H1 (cell line): Measurements from ENCODE around the gene IP6K3. TPM values are rescaled to one million over a fixed set of nuclear protein-coding genes. Genes with fewer than 3 reads are reported as not detected.

Experiments used
- CTCF ChIA-PET: fragments of 300-600 bp; sonication (Branson Sonifier 250); formaldehyde crosslinking; loops from one replicate; lab custom pipeline; 2021; ENCODE audit not compliant: partially characterized antibody; lab: Charles Lee
- POLR2A ChIA-PET: fragments of 300-600 bp; sonication (Branson Sonifier 250); formaldehyde crosslinking; loops from one replicate; lab custom pipeline; 2021; ENCODE audit warnings: inconsistent platforms; ENCODE audit not compliant: partially characterized antibody; lab: Charles Lee
- DNase-seq, 2 experiments: peaks; one replicate each; pipeline versions ENCODE4 v3.0.0 to v3.0.0-alpha.2; 2010 to 2022; ENCODE audit warnings: low spot score in 2 of 2, low read depth in 1 of 2, mixed read lengths in 1 of 2
- FAIRE-seq: peaks from 2 replicates; lab custom pipeline; 2011; peaks lifted over from hg19 to GRCh38; lab: Jason Lieb, UNC
- H2AFZ ChIP-seq: 2 replicates; pipeline ENCODE4 v1.8.1; 2012; ENCODE audit warnings: low read length, inconsistent platforms
- H2AK5ac ChIP-seq: 2 replicates; pipeline ENCODE4 v1.6.1; 2013; ENCODE audit warnings: low read depth, low read length
- H2BK120ac ChIP-seq: replicated peaks from 2 replicates; pipeline ENCODE3; 2013; ENCODE audit warnings: low read depth, low read length, inconsistent platforms
- H2BK12ac ChIP-seq: 2 replicates; pipeline ENCODE4 v1.6.1; 2013; ENCODE audit warnings: low read depth, low read length
- H2BK15ac ChIP-seq: 2 replicates; pipeline ENCODE4 v1.6.1; 2013; ENCODE audit warnings: low read length
- H2BK20ac ChIP-seq: 2 replicates; pipeline ENCODE4 v1.6.1; 2013; ENCODE audit warnings: low read length
- H2BK5ac ChIP-seq: 2 replicates; pipeline ENCODE4 v1.6.1; 2013; ENCODE audit warnings: low read depth, low read length
- H3K14ac ChIP-seq: 2 replicates; pipeline ENCODE4 v1.6.1; 2013; ENCODE audit warnings: inconsistent platforms; ENCODE audit not compliant: insufficient read length
- H3K18ac ChIP-seq: 2 replicates; pipeline ENCODE4 v1.6.1; 2013; ENCODE audit warnings: low read length; ENCODE audit errors: extremely low read depth
- H3K23ac ChIP-seq: 2 replicates; pipeline ENCODE4 v1.6.1; 2013; ENCODE audit warnings: inconsistent platforms; ENCODE audit not compliant: insufficient read length
- H3K23me2 ChIP-seq: 2 replicates; pipeline ENCODE4 v1.6.1; 2013; ENCODE audit warnings: low read depth, low read length
- H3K27ac ChIP-seq: 2 replicates; pipeline ENCODE4 v1.6.1; 2011; ENCODE audit warnings: low read depth, low read length, inconsistent platforms
- H3K27me3 ChIP-seq, 4 experiments: replicated peaks in 1 of 4; 1 replicate in 1 of 4; 2 replicates in 3 of 4; pipeline versions ENCODE4 v1.6.1 to v1.8.1; 2011 to 2013; ENCODE audit warnings: low read length in 3 of 4, mild to moderate bottlenecking in 3 of 4, inconsistent platforms in 2 of 4, mixed read lengths in 2 of 4, moderate library complexity in 1 of 4; ENCODE audit not compliant: control insufficient read depth in 3 of 4, insufficient read depth in 3 of 4; ENCODE audit errors: extremely low read depth in 1 of 4
- H3K36me3 ChIP-seq, 4 experiments: 2 replicates each; pipeline versions ENCODE4 v1.6.1 to v1.8.1; 2011 to 2013; ENCODE audit warnings: mild to moderate bottlenecking in 4 of 4, low read length in 3 of 4, moderate library complexity in 2 of 4, control low read depth in 1 of 4, inconsistent platforms in 1 of 4; ENCODE audit not compliant: insufficient read depth in 4 of 4, control insufficient read depth in 2 of 4
- H3K4ac ChIP-seq: replicated peaks from 2 replicates; pipeline ENCODE3; 2013; ENCODE audit warnings: low read length, low read depth, mixed read lengths, inconsistent platforms; ENCODE audit not compliant: insufficient read length
- H3K4me1 ChIP-seq, 4 experiments: replicated peaks in 1 of 4; 1 replicate in 1 of 4; 2 replicates in 3 of 4; pipeline versions ENCODE4 v1.6.1 to v1.8.1; 2011 to 2013; ENCODE audit warnings: low read length in 3 of 4, inconsistent platforms in 2 of 4, mixed read lengths in 1 of 4; ENCODE audit not compliant: insufficient read depth in 4 of 4, control insufficient read depth in 3 of 4
- H3K4me2 ChIP-seq, 2 experiments: 2 replicates each; pipeline versions ENCODE4 v1.6.1 to v1.8.1; 2011 to 2013; ENCODE audit warnings: low read depth in 2 of 2, low read length in 2 of 2, control low read depth in 1 of 2, inconsistent platforms in 1 of 2, mild to moderate bottlenecking in 1 of 2; ENCODE audit not compliant: insufficient read depth in 1 of 2
- H3K4me3 ChIP-seq, 4 experiments: fragments of 200-600, 300-600 bp in 1 of 4; sonication (generic), shearing (Covaris generic), sonication (Bioruptor Twin) in 1 of 4; 2 replicates each; pipeline versions ENCODE4 v1.5.1 to v1.8.1; 2011 to 2016; ENCODE audit warnings: low read length in 4 of 4, low read depth in 3 of 4, control low read depth in 2 of 4, inconsistent platforms in 2 of 4, mild to moderate bottlenecking in 2 of 4, mixed read lengths in 1 of 4, moderate library complexity in 1 of 4; ENCODE audit not compliant: insufficient read depth in 2 of 4; ENCODE audit errors: extremely low read depth in 1 of 4
- H3K56ac ChIP-seq: replicated peaks from 2 replicates; pipeline ENCODE3; 2013; ENCODE audit warnings: low read depth, mild to moderate bottlenecking, mixed read lengths, low read length, inconsistent platforms; ENCODE audit not compliant: insufficient read length
- H3K79me1 ChIP-seq: 2 replicates; pipeline ENCODE4 v1.6.1; 2013; ENCODE audit warnings: low read depth, low read length, control low read depth
- H3K79me2 ChIP-seq, 2 experiments: 2 replicates each; pipeline versions ENCODE4 v1.6.1 to v1.8.1; 2012 to 2013; ENCODE audit warnings: low read length in 2 of 2, mild to moderate bottlenecking in 2 of 2, inconsistent platforms in 1 of 2; ENCODE audit not compliant: insufficient read depth in 2 of 2, control insufficient read depth in 1 of 2
- H3K9ac ChIP-seq, 4 experiments: replicated peaks in 1 of 4; 1 replicate in 1 of 4; 2 replicates in 3 of 4; pipeline versions ENCODE4 v1.6.1 to v1.8.1; 2011 to 2013; ENCODE audit warnings: low read depth in 3 of 4, low read length in 3 of 4, control low read depth in 2 of 4, mild to moderate bottlenecking in 2 of 4, moderate library complexity in 2 of 4, inconsistent platforms in 1 of 4; ENCODE audit errors: extremely low read depth in 1 of 4
- H3K9me3 ChIP-seq, 2 experiments: 2 replicates each; pipeline versions ENCODE4 v1.6.1 to v1.8.1; 2012 to 2013; ENCODE audit warnings: mild to moderate bottlenecking in 2 of 2, moderate library complexity in 2 of 2, control low read depth in 1 of 2, inconsistent platforms in 1 of 2, low read depth in 1 of 2, low read length in 1 of 2, mixed read lengths in 1 of 2; ENCODE audit not compliant: insufficient read depth in 2 of 2
- H4K20me1 ChIP-seq, 2 experiments: replicated peaks in 1 of 2; 2 replicates each; pipeline versions ENCODE3 to v1.8.1; 2011 to 2013; ENCODE audit warnings: inconsistent platforms in 2 of 2, low read length in 2 of 2, mild to moderate bottlenecking in 1 of 2; ENCODE audit not compliant: insufficient read depth in 2 of 2, control insufficient read depth in 1 of 2
- H4K5ac ChIP-seq: 2 replicates; pipeline ENCODE4 v1.6.1; 2013; ENCODE audit warnings: low read length, low read depth, mixed read lengths, inconsistent platforms; ENCODE audit not compliant: insufficient read length
- H4K8ac ChIP-seq: 2 replicates; pipeline ENCODE4 v1.8.0; 2013; ENCODE audit warnings: mild to moderate bottlenecking, moderate library complexity, low read length, inconsistent platforms; ENCODE audit not compliant: insufficient read depth; ENCODE audit errors: extremely low read depth
- H4K91ac ChIP-seq: replicated peaks from 2 replicates; pipeline ENCODE3; 2013; ENCODE audit warnings: low read length, mixed read lengths, inconsistent platforms; ENCODE audit not compliant: insufficient read length
- CBX8 ChIP-seq: fragments of 300-800, 300-1000 bp; sonication (generic); IDR thresholded peaks from 2 replicates; pipeline ENCODE4 v1.7.1; 2016; ENCODE audit warnings: low read depth, low read length, borderline replicate concordance
- E2F6 ChIP-seq: IDR thresholded peaks from 2 replicates; pipeline ENCODE4 v1.6.1; 2012; ENCODE audit warnings: inconsistent platforms
- WGBS, 2 experiments: shearing (Covaris generic) in 1 of 2; methylation state at CpG; one replicate each; pipeline versions ENCODE4 v1.1.6 to v1.1.7; 2013 to 2015; ENCODE audit warnings: low lambda C conversion rate in 2 of 2, mixed read lengths in 2 of 2, inconsistent platforms in 1 of 2, low coverage in 1 of 2, missing lambda C conversion rate in 1 of 2; ENCODE audit not compliant: insufficient replicate concordance in 2 of 2, insufficient coverage in 1 of 2, insufficient read length in 1 of 2; ENCODE audit errors: extremely low coverage in 1 of 2, missing lambda C conversion rate in 1 of 2; 5-methylcytosine and 5-hydroxymethylcytosine counted together
- polyA plus RNA-seq, 7 experiments: library from polyadenylated mRNA; depleted of rRNA in 3 of 7; stranded (reverse) in 5 of 7; unstranded in 2 of 7; fragments of >200 nt in 5 of 7; fragments of 200-250 nt in 2 of 7; gene quantifications; 1 replicate in 5 of 7; 2 replicates in 1 of 7; 4 replicates in 1 of 7; pipeline versions ENCODE4 v1.2.1 to v1.2.3, GENCODE V29; 2011 to 2013; ENCODE audit warnings: missing spikeins in 2 of 7, mixed read lengths in 2 of 7
- total RNA-seq: library from RNA; stranded (reverse); fragmentation: NEBNext Ultra II Directional; extraction: Animal tissue kit (Norgen Biotek cat#: 25700); gene quantifications from 2 replicates; pipeline ENCODE4 v1.2.1, GENCODE V29; 2021
- TF ChIP-seq, protein P1 (sequence below): IDR thresholded peaks from 2 replicates; pipeline ENCODE4 v1.6.1; 2012; ENCODE audit warnings: inconsistent platforms

The IP6K3 gene
- total and polyA plus RNA-seq, 2 of the 8 experiments (the other 6 are each of a cell fraction or from before 2014, with no cell fraction given), result 0.22 to 0.73 TPM

- Histone ChIP-seq H3K9me3 (no peaks in the 10 kb centered on the region), H3K27ac (no peak overlapping the region)
- TF ChIP-seq CBX8 (no peak), E2F6 (peak; percentile 63)
- TF ChIP-seq, protein P1, sequence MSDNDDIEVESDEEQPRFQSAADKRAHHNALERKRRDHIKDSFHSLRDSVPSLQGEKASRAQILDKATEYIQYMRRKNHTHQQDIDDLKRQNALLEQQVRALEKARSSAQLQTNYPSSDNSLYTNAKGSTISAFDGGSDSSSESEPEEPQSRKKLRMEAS, result peak; percentile 45; the same call in 1 of the 2 replicates
- TF ChIP-seq, all 59 proteins: peak for 2
- H3K14ac ChIP-seq, result no peak overlapping the region
- H4K5ac ChIP-seq, result no peak overlapping the region
- WGBS, 2 experiments, result 76% methylated on average over 15 of the region's 15 CpGs; no CpG with 5 or more reads in 1 of the 2 experiments
- no peak overlapping the region for H3K18ac ChIP-seq
- ChIA-PET CTCF (interaction anchor here (1.1 to 12.0 kb wide), 5 partner anchors 7 to 207 kb away, joined by 3 to 171 read pairs (median 4); no protein-coding TSS in a partner anchor), POLR2A (interaction anchor here (1.0 to 1.5 kb wide), 3 partner anchors 8 to 16 kb away, joined by 3 to 4 read pairs (median 4); no protein-coding TSS in a partner anchor)
- H3K27me3 ChIP-seq, result no peaks in the 10 kb centered on the region
- peaks cover 1 to 15% (median 8%) of the 10 kb centered on the region in 4 experiments for H3K4me1 ChIP-seq
- FAIRE-seq (no peak), DNase-seq (no peak)
- H3K79me2 ChIP-seq, result no peaks in the 10 kb centered on the region
- H2BK20ac ChIP-seq, result peak overlapping the region; percentile 40; the same call in 1 of the 2 replicates
- no peak overlapping the region for H2AK5ac ChIP-seq
- no peak overlapping the region for H2BK15ac ChIP-seq
- H3K4ac ChIP-seq, result no peak overlapping the region
- H3K79me1 ChIP-seq, result no peaks in the 10 kb centered on the region
- H2BK12ac ChIP-seq, result peak overlapping the region; percentile 39; the same call in 1 of the 2 replicates
- no peak overlapping the region for H3K4me2 ChIP-seq
- H4K20me1 ChIP-seq, result no peaks in the 10 kb centered on the region
- peak overlapping the region; percentile 44 for H4K91ac ChIP-seq
- H3K4me3 ChIP-seq, result no peak overlapping the region
- no peak overlapping the region for H3K56ac ChIP-seq
- no peak overlapping the region for H2BK120ac ChIP-seq
- H3K23me2 ChIP-seq, result no peaks in the 10 kb centered on the region
- no peak overlapping the region for H2AFZ ChIP-seq
- no peaks in the 10 kb centered on the region for H3K36me3 ChIP-seq
- no peak overlapping the region; the same call in 1 of the 2 replicates for H2BK5ac ChIP-seq
- no peak overlapping the region for H3K9ac ChIP-seq
- H3K23ac ChIP-seq, result no peak overlapping the region
- no peak overlapping the region for H4K8ac ChIP-seq
Measured at GRCh38 chr6:33751771-33752645, 5.3 kb upstream of the IP6K3 start.
